Subcutaneous adipose tissue (tissue), 4 donors: ENCODE results near the gene SLC30A4. TPM values are rescaled to one million over a fixed set of nuclear protein-coding genes. Genes with fewer than 3 reads are reported as not detected.

Source experiments
- CTCF ChIP-seq: fragments of 450-650 bp; IDR thresholded peaks from one replicate; pipeline ENCODE4 v1.5.1; 2016; ENCODE audit warnings: low read depth, mild to moderate bottlenecking, control low read depth, antibody characterized with exemption, moderate library complexity
- small RNA-seq: library from RNA; depleted of rRNA; stranded (forward); fragments of <200 nt; gene quantifications from one replicate; pipeline ENCODE3, GENCODE V24; 2016
- total RNA-seq, 4 donors: library from RNA; depleted of rRNA; stranded (reverse); fragments of >200 nt; gene quantifications; one replicate each; pipeline ENCODE4 v1.1.0, GENCODE V29; 2016

Gene SLC30A4
- total RNA-seq, 4 donors from 2014 or later: 8.1 to 10.9 (median 9.2) TPM

DNA sequence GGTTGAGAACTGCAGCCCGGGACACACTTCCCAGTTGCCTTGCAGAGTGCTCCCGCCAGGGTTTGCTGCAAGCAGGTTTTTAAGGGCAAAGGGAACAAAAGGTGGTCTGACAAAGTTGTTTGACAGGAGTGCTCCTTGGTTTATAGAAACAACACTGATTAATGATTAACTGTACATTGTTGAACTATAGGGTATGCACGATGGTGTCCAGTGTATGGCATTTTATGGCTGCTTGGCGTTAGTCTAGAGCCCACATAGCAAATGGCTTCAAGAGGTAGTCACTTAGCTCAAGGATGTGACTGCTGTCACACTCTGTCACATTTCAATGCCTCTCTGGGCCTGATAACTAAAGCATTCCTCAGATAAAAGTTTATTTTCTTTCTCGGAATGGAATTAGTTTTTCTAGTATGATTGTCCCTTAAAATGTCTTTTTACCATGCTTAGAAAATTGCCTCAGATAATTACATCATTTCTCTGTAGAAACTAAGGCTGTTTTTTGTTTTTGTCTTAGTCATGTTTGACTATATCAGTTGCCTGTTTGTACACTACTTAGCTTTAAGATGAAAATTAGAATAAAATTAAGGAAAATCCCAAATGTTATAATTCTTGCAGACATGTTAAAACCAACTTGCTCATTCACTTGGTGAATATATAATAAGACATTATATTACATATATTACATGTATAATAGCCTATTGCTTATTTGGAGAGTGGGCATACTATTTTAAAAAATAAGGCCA, 82.9 kb downstream of the SLC30A4 start:
- no peak for TF ChIP-seq CTCF

GRCh38 chr15:45435124-45435903, 87.2 kb downstream of the SLC30A4 start:
- no peak for TF ChIP-seq CTCF

DNA sequence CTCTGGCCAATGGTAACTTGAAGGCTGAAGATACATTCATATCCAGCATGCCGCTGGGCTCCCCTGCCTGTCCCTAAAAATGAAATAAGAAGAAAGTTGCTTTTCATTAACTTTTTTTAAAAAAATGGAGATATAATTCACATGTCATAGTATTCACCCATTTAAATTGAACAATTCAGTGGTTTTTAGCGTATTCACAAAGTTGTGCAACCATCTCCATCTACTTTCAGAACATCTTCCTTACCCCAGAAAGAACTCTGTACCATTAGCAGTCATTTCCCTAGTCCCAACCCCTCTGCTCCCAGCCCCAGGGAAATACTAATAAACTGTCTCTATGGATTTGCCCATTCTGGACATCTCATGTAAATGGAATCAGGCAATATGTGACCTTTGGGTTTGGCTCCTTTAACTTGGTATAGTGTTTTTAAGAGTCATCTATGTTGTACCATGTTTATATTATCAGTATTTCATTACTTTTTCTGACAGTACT, 88.4 kb downstream of the SLC30A4 start:
- no peak for TF ChIP-seq CTCF

GRCh38 chr15:45431511-45431910, 91.0 kb downstream of the SLC30A4 start:
- TF ChIP-seq CTCF: no peak

DNA sequence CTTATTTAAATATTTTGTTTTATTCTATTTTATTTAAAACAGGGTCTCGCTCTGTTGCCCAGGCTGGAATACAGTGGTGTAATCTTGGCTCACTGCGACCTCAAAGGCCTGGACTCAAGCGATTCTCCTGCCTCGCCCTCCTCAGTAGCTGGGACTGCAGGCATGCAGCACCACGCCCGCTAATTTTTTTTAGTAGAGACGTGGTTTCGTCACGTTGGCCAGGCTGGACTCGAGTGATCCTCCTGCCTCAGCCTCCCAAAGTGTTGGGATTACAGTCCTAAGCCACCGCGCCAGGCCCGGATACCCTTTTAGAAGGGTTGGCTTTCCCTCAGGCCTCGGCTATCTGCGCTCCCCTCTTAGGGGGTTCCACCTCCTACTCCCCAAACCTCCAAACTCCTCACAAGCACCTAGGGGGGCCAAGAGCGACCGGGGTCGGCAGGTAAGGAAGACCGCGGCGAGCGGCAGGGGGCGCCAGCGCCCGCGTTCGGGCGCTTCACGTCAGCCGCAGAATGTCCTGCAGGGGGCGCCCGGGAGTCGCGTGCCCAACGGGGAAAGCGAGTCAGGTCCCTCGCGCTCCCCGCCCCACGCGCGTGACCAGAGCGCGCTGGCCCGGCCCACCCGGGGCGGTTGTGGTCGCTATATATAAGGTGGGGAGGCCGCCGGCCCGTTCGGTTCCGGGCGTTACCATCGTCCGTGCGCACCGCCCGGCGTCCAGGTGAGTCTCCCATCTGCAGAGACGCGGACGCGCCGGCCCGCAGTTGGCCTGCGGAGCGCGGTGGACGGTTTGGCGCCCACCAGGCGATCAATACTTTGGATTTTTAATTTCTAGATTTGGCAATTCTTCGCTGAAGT, 92.4 kb downstream of the SLC30A4 start:
- no peak for TF ChIP-seq CTCF

Small RNA genes within 50 kb of the gene (small RNA-seq; reads per million reads assigned to genes)
- gene DPPA5P2: not detected
- gene SNORA41B: not detected

Other genes with a start within 250 kb of the SLC30A4 start
- 10 to 100 TPM; 14.8 to 28.6 (median 24.7) TPM for gene GATM, start 144.2 kb downstream of the SLC30A4 start, total RNA-seq
- gene BLOC1S6, start 64.6 kb upstream of the SLC30A4 start, total RNA-seq: 100 to 1,000 TPM in 1 of 4 donors, 10 to 100 TPM in 3; 74.1 to 105 (median 86.0) TPM
- gene SQOR, start 112.3 kb upstream of the SLC30A4 start, total RNA-seq: 10 to 100 TPM; 43.7 to 97.2 (median 67.3) TPM